AG09309 (cell line): ENCODE data around the gene RAPH1.

Experiments used
- DNase-seq: peaks from one replicate; pipeline ENCODE4 v3.0.0-alpha.2; 2010; ENCODE audit warnings: low read depth
- H3K4me3 ChIP-seq: 2 replicates; pipeline ENCODE4 v1.5.1; 2011; ENCODE audit warnings: mild to moderate bottlenecking, low read depth, low read length, moderate library complexity; ENCODE audit not compliant: control insufficient read depth
- TF ChIP-seq, protein P1 (sequence below): IDR thresholded peaks from 2 replicates; pipeline ENCODE4 v1.5.1; 2011; ENCODE audit warnings: mild to moderate bottlenecking, low read depth, low read length, inconsistent platforms; ENCODE audit not compliant: insufficient read depth, control insufficient read depth; ENCODE audit errors: missing control alignments

Gene RAPH1

GRCh38 chr2:203453858-203454451 lies 81.1 kb downstream of the RAPH1 start:
- TF ChIP-seq, protein P1, sequence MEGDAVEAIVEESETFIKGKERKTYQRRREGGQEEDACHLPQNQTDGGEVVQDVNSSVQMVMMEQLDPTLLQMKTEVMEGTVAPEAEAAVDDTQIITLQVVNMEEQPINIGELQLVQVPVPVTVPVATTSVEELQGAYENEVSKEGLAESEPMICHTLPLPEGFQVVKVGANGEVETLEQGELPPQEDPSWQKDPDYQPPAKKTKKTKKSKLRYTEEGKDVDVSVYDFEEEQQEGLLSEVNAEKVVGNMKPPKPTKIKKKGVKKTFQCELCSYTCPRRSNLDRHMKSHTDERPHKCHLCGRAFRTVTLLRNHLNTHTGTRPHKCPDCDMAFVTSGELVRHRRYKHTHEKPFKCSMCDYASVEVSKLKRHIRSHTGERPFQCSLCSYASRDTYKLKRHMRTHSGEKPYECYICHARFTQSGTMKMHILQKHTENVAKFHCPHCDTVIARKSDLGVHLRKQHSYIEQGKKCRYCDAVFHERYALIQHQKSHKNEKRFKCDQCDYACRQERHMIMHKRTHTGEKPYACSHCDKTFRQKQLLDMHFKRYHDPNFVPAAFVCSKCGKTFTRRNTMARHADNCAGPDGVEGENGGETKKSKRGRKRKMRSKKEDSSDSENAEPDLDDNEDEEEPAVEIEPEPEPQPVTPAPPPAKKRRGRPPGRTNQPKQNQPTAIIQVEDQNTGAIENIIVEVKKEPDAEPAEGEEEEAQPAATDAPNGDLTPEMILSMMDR = peak; percentile 59

GRCh38 chr2:203451689-203452088 lies 83.4 kb downstream of the RAPH1 start:
- no peak overlapping the region for H3K4me3 ChIP-seq
- DNase-seq = no peak
- TF ChIP-seq, protein P1 = no peak

More at GRCh38 chr2:203453858-203454451, 81.1 kb downstream of the RAPH1 start:
- DNase-seq = no peak
- no peak overlapping the region for H3K4me3 ChIP-seq

DNA sequence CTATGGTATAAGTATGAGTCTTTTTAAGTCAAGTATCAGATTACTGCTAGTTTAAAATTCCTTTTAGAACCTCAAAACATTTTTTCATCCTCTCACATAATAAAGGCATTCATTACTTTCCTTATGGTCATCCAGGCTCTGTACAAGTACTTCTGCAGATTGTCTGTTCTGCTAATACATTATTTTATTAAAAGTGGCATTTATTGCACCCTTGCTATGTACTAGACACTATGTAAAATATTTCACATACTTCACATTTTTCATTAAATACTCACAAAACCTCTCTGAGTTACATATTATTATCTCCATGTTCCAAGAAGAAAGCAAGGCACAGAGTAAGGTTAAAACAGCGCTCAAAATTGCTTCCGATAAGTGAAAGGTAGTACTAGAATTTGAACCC lies 84.1 kb downstream of the RAPH1 start:
- no peak for DNase-seq
- TF ChIP-seq, protein P1 = no peak
- no peak overlapping the region for H3K4me3 ChIP-seq

GRCh38 chr2:203450561-203450960 lies 84.5 kb downstream of the RAPH1 start:
- no peak overlapping the region for H3K4me3 ChIP-seq
- no peak for DNase-seq
- TF ChIP-seq, protein P1 = no peak

GRCh38 chr2:203446780-203447179 lies 88.3 kb downstream of the RAPH1 start:
- H3K4me3 ChIP-seq = no peak overlapping the region
- TF ChIP-seq, protein P1 = no peak
- DNase-seq = no peak

DNA sequence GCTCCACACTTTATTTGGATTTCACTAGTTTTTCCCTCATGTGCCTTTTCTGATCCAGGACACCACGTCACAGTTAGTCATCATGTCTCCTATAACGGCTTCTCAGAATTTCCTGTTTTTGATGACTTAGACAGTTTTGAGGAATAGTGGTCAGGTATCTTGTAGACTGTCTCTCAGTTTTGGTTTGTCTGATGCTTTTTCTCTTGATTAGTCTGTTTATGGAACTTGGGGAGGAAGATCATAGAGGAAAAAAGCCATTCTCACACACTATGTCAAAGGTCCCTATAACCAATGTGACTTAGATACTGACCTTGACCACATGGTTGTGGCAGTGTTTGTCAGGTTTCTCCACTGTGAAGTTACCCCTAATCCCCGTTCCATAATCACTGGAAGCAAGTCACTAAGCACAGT lies 89.0 kb downstream of the RAPH1 start:
- H3K4me3 ChIP-seq = no peak overlapping the region
- TF ChIP-seq, protein P1 = no peak
- DNase-seq = no peak
